K562 (cell line): Measurements from ENCODE around the gene B4GALNT3. TPM values are rescaled to one million over a fixed set of nuclear protein-coding genes. Genes with fewer than 3 reads are reported as not detected.

Experiments used
- ATAC-seq: fragments of 200-7000 bp; cut with Tn5 transposase; 3 replicates; pipeline ENCODE4 v1.9.1; 2020; ENCODE audit warnings: moderate library complexity
- BruUV-seq: library from RNA; stranded (reverse); fragments of 400-500 nt; replicated peaks from 2 replicates; lab custom pipeline; 2021; lab: Mats Ljungman, UMichigan
- CTCF ChIA-PET: fragments of 300-600 bp; formaldehyde crosslinking; extraction: SDS; loops from one replicate; lab custom pipeline; 2021; ENCODE audit warnings: low intra/inter-chr PET ratio; lab: Yijun Ruan, JAX
- POLR2A ChIA-PET: fragments of 300-600, 350-650 bp; sonication (Branson Sonifier 250); formaldehyde crosslinking; extraction: SDS; loops from one replicate; lab custom pipeline; 2021; ENCODE audit warnings: antibody characterized with exemption, inconsistent platforms; lab: Yijun Ruan, JAX
- DNase-seq, 4 experiments: peaks; one replicate each; pipeline versions ENCODE4 v3.0.0 to v3.0.0-alpha.2; 2011 to 2018; ENCODE audit warnings: low spot score in 3 of 4, mixed read lengths in 3 of 4; ENCODE audit errors: extremely low read depth in 1 of 4
- FAIRE-seq: peaks from 2 replicates; lab custom pipeline; 2011; peaks lifted over from hg19 to GRCh38; lab: Jason Lieb, UNC
- H2AFZ ChIP-seq: 2 replicates; pipeline ENCODE4 v1.6.0; 2011; ENCODE audit warnings: low read depth, low read length, control low read depth, inconsistent platforms
- H3K27ac ChIP-seq: fragments of 200-600 bp; 3 replicates; pipeline ENCODE4 v1.8.0; 2011; ENCODE audit warnings: low read depth, mild to moderate bottlenecking, control low read depth, inconsistent platforms, low read length, moderate library complexity, mixed read lengths; ENCODE audit errors: extremely low read depth
- H3K27me3 ChIP-seq, 2 experiments: fragments of 300-600 bp in 1 of 2; 2 replicates in 1 of 2; 3 replicates in 1 of 2; pipeline versions ENCODE4 v1.6.0 to v1.8.0; 2011; ENCODE audit warnings: inconsistent platforms in 2 of 2, low read length in 2 of 2, mild to moderate bottlenecking in 1 of 2, mixed read lengths in 1 of 2, moderate library complexity in 1 of 2; ENCODE audit not compliant: control insufficient read depth in 2 of 2, insufficient read depth in 2 of 2
- H3K36me3 ChIP-seq: fragments of 300-600 bp; 3 replicates; pipeline ENCODE4 v1.8.0; 2011; ENCODE audit warnings: mild to moderate bottlenecking, low read length, inconsistent platforms; ENCODE audit not compliant: control insufficient read depth, insufficient read depth
- H3K4me1 ChIP-seq, 2 experiments: fragments of 200-600 bp in 1 of 2; replicated peaks in 1 of 2; 2 replicates in 1 of 2; 3 replicates in 1 of 2; pipeline versions ENCODE4 v1.5.1 to v1.8.0; 2011; ENCODE audit warnings: inconsistent platforms in 2 of 2, low read length in 2 of 2, mild to moderate bottlenecking in 1 of 2, mixed read lengths in 1 of 2, moderate library complexity in 1 of 2; ENCODE audit not compliant: control insufficient read depth in 2 of 2, insufficient read depth in 2 of 2
- H3K4me2 ChIP-seq: 2 replicates; pipeline ENCODE4 v1.6.1; 2011; ENCODE audit warnings: low read length, control low read depth, inconsistent platforms, mixed read lengths; ENCODE audit not compliant: insufficient read depth
- H3K4me3 ChIP-seq: fragments of 200-600 bp; sonication (generic), shearing (Covaris generic); 2 replicates; pipeline ENCODE4 v1.5.1; 2016; ENCODE audit warnings: control low read depth, inconsistent platforms
- H3K79me2 ChIP-seq: fragments of 200-600 bp; 3 replicates; pipeline ENCODE4 v1.8.0; 2011; ENCODE audit warnings: low read length, inconsistent platforms; ENCODE audit not compliant: control insufficient read depth, insufficient read depth
- H3K9ac ChIP-seq, 2 experiments: 2 replicates each; pipeline versions ENCODE4 v1.6.0 to v1.6.1; 2011; ENCODE audit warnings: low read depth in 2 of 2, low read length in 2 of 2, control low read depth in 1 of 2, inconsistent platforms in 1 of 2, mild to moderate bottlenecking in 1 of 2, mixed read lengths in 1 of 2; ENCODE audit not compliant: insufficient read depth in 1 of 2
- H3K9me1 ChIP-seq: one replicate; pipeline ENCODE4 v1.6.0; 2011; ENCODE audit warnings: inconsistent platforms, mild to moderate bottlenecking, low read length, moderate library complexity; ENCODE audit not compliant: control insufficient read depth, insufficient read depth
- H3K9me3 ChIP-seq: replicated peaks from 2 replicates; pipeline ENCODE4 v1.5.1; 2011; ENCODE audit warnings: low read depth, low read length, inconsistent platforms; ENCODE audit not compliant: control insufficient read depth, insufficient read depth
- H4K20me1 ChIP-seq: replicated peaks from 2 replicates; pipeline ENCODE4 v1.6.1; 2011; ENCODE audit warnings: low read length, inconsistent platforms, mixed read lengths; ENCODE audit not compliant: control insufficient read depth, insufficient read depth
- BRD9 ChIP-seq: fragments of 450-650 bp; IDR thresholded peaks from 2 replicates; pipeline ENCODE4 v1.6.1; 2018; ENCODE audit warnings: low read depth; ENCODE audit not compliant: partially characterized antibody
- ELF1 ChIP-seq: fragments of 200-800 bp; sonication (Bioruptor generic); IDR thresholded peaks from 2 replicates; pipeline ENCODE4 v1.6.1; 2016; ENCODE audit warnings: missing genetic modification characterization, missing compliant biosample characterization
- HDGF ChIP-seq: fragments of 450-650 bp; IDR thresholded peaks from 2 replicates; pipeline ENCODE4 v1.6.1; 2016
- HMGN3 ChIP-seq: IDR thresholded peaks from 2 replicates; pipeline ENCODE4 v1.6.1; 2011; ENCODE audit warnings: borderline replicate concordance, low read depth, mild to moderate bottlenecking, mixed read lengths, low read length; ENCODE audit not compliant: insufficient read length; ENCODE audit errors: extremely low read depth
- HNRNPLL ChIP-seq: fragments of 200-400 bp; formaldehyde crosslinking; IDR thresholded peaks from 2 replicates; pipeline ENCODE4 v1.6.1; 2017; ENCODE audit warnings: low read length, low read depth, mild to moderate bottlenecking; ENCODE audit not compliant: poor library complexity, severe bottlenecking
- SMARCA5 ChIP-seq: fragments of 450-650 bp; IDR thresholded peaks from 2 replicates; pipeline ENCODE4 v1.6.1; 2016
- ZBTB5 ChIP-seq: fragments of 450-650 bp; IDR thresholded peaks from 2 replicates; pipeline ENCODE4 v1.6.1; 2017; ENCODE audit warnings: antibody characterized with exemption
- ZFP36 ChIP-seq: fragments of 150-350 bp; IDR thresholded peaks from 2 replicates; pipeline ENCODE4 v1.6.1; 2018; ENCODE audit warnings: low read length, low read depth; ENCODE audit not compliant: partially characterized antibody
- ZNF76 ChIP-seq: fragments of 250-450 bp; sonication (Bioruptor Pico); IDR thresholded peaks from 2 replicates; pipeline ENCODE4 v1.4.0; 2020; ENCODE audit warnings: mild to moderate bottlenecking, moderate library complexity, borderline replicate concordance
- WGBS: fragments of 100-300 bp; shearing (Covaris generic); methylation state at CpG from one replicate; pipeline ENCODE4 v1.1.6; 2016; ENCODE audit warnings: low coverage, mixed read lengths; ENCODE audit not compliant: insufficient coverage; ENCODE audit errors: missing lambda C conversion rate; 5-methylcytosine and 5-hydroxymethylcytosine counted together
- in situ Hi-C: fragments of 300-500 bp; cut with MboI; formaldehyde crosslinking; loops from 4 replicates; pipeline ENCODE4 v1.15.0; 2018; ENCODE audit warnings: inconsistent platforms, mixed read lengths
- intact Hi-C: fragments of 100-400 bp; cut with micrococcal nuclease; formaldehyde crosslinking; loops from 2 replicates; pipeline ENCODE4 v1.14.2; 2022
- polyA plus RNA-seq, 8 experiments: library from polyadenylated mRNA; depleted of rRNA in 4 of 8; stranded (reverse) in 5 of 8; unstranded in 3 of 8; fragments of >200 nt; fragmentation: Nextera tagmentation in 2 of 8; fragmentation: Illumina TruSeq in 1 of 8; extraction: Ambion mirVana in 2 of 8; extraction: Trizol in 1 of 8; gene quantifications; 2 replicates each; pipeline versions ENCODE4 v1.2.1 to v1.2.3, GENCODE V29; 2011 to 2014; ENCODE audit warnings: inconsistent platforms in 1 of 8, missing spikeins in 1 of 8
- total RNA-seq, 7 experiments: library from RNA; depleted of rRNA in 6 of 7; stranded (reverse); fragments of >200 nt in 6 of 7; fragmentation: Illumina TruSeq in 2 of 7; extraction: Trizol in 2 of 7; gene quantifications; 2 replicates each; pipeline versions ENCODE4 v1.2.1 to v1.2.3, GENCODE V29; 2011 to 2021; ENCODE audit warnings: low replicate concordance in 1 of 7

The B4GALNT3 gene
- total and polyA plus RNA-seq, 9 of the 15 experiments (the other 6 are each of a cell fraction or from before 2014, with no cell fraction given) = 0.04 to 0.36 (median 0.10) TPM; not detected in 6

- H2AFZ ChIP-seq = no peak overlapping the region
- TF ChIP-seq HMGN3 = no peak
- peak; percentile 77 for TF ChIP-seq BRD9
- no peak for TF ChIP-seq HNRNPLL
- no peak for TF ChIP-seq ZNF76 (CRISPR knock-in tag)
- 0 out of 2 replicates have a peak, but pooled peaks have one; percentile 23 for TF ChIP-seq ZBTB5
- no peak for TF ChIP-seq ELF1 (tag)
- TF ChIP-seq HDGF = 0 out of 2 replicates have a peak, but pooled peaks have one; percentile 49
- TF ChIP-seq ZFP36 = no peak
- peak; percentile 26; the same call in 1 of the 2 replicates for TF ChIP-seq SMARCA5
- POLR2A ChIA-PET = no interaction called here
- no peak for DNase-seq
- no peaks in the 10 kb centered on the region for H3K36me3 ChIP-seq
- CTCF ChIA-PET = no interaction called here
- in situ Hi-C loops (no loop called here), intact Hi-C loops (no loop called here)
- no TSS peak for BruUV-seq
- H3K9me1 ChIP-seq = no peaks in the 10 kb centered on the region
- H3K4me3 ChIP-seq = no peak overlapping the region
- no peak overlapping the region for H3K9ac ChIP-seq
- H3K4me2 ChIP-seq = no peak overlapping the region
- 81% methylated on average over 3 of the region's 4 CpGs for WGBS
- no peaks in the 10 kb centered on the region for H3K27me3 ChIP-seq
- no peak for ATAC-seq
- H4K20me1 ChIP-seq = no peaks in the 10 kb centered on the region
- H3K27ac ChIP-seq = no peak overlapping the region; the same call in 2 of the 3 replicates
- H3K4me1 ChIP-seq = peaks cover 23 to 26% of the 10 kb centered on the region in 2 experiments; a peak in 4 of 5 replicates
- no peaks in the 10 kb centered on the region for H3K9me3 ChIP-seq
- H3K79me2 ChIP-seq = no peaks in the 10 kb centered on the region
- peak; percentile 64 for FAIRE-seq
Measured at GRCh38 chr12:580813-581212, 121.1 kb downstream of the B4GALNT3 start.
